HEK293 (cell line): Measurements from ENCODE around the gene ATP5MC2.
A peak's percentile ranks its signal among the peaks of the same experiment; 100 is the strongest.

Source experiments
- CTCF ChIA-PET: fragments of 350-600 bp; formaldehyde crosslinking; extraction: SDS; loops from one replicate; lab custom pipeline; 2021; ENCODE audit warnings: antibody characterized with exemption; lab: Yijun Ruan, JAX
- POLR2A ChIA-PET: fragments of 300-600 bp; formaldehyde crosslinking; extraction: SDS; loops from one replicate; lab custom pipeline; 2020; ENCODE audit warnings: antibody characterized with exemption, inconsistent platforms; lab: Yijun Ruan, JAX
- H3K27ac ChIP-seq: fragments of 200-500 bp; sonication (Bioruptor generic); 2 replicates; pipeline ENCODE4 v1.5.1; 2014; ENCODE audit warnings: low read depth, low read length, control low read depth, inconsistent platforms; ENCODE audit errors: extremely low read depth
- H3K36me3 ChIP-seq, 2 experiments: fragments of 200-500 bp in 1 of 2; sonication (Bioruptor generic) in 1 of 2; 1 replicate in 1 of 2; 2 replicates in 1 of 2; pipeline ENCODE4 v1.5.1; 2014 to 2017; ENCODE audit warnings: inconsistent platforms in 2 of 2, low read length in 2 of 2; ENCODE audit not compliant: control insufficient read depth in 2 of 2, insufficient read depth in 1 of 2
- H3K4me1 ChIP-seq: fragments of 200-500 bp; sonication (Bioruptor generic); 2 replicates; pipeline ENCODE4 v1.5.1; 2014; ENCODE audit warnings: mild to moderate bottlenecking, low read length, inconsistent platforms; ENCODE audit not compliant: control insufficient read depth, insufficient read depth
- H3K4me3 ChIP-seq: 2 replicates; pipeline ENCODE4 v1.5.1; 2011; ENCODE audit warnings: low read depth, mild to moderate bottlenecking, control low read depth, low read length, moderate library complexity
- H3K9me3 ChIP-seq: fragments of 200-500 bp; sonication (Bioruptor generic); 2 replicates; pipeline ENCODE4 v1.5.1; 2014; ENCODE audit warnings: low read depth, low read length, inconsistent platforms; ENCODE audit not compliant: control insufficient read depth, insufficient read depth
- BCL11A ChIP-seq: fragments of 450-650 bp; formaldehyde crosslinking; IDR thresholded peaks from 2 replicates; pipeline ENCODE4 v1.5.1; 2016; ENCODE audit warnings: low read depth, missing biosample characterization, missing genetic modification characterization
- BCL6B ChIP-seq: fragments of 450-650 bp; formaldehyde crosslinking; IDR thresholded peaks from 2 replicates; pipeline ENCODE4 v1.5.1; 2017; ENCODE audit warnings: missing biosample characterization, missing genetic modification characterization
- EGR2 ChIP-seq: fragments of 450-650 bp; formaldehyde crosslinking; IDR thresholded peaks from 2 replicates; pipeline ENCODE4 v1.5.1; 2016; ENCODE audit warnings: low read depth, missing biosample characterization, missing genetic modification characterization
- GLIS1 ChIP-seq: fragments of 450-650 bp; formaldehyde crosslinking; IDR thresholded peaks from 2 replicates; pipeline ENCODE4 v1.5.1; 2016; ENCODE audit warnings: missing biosample characterization, missing genetic modification characterization
- IKZF3 ChIP-seq: fragments of 450-650 bp; IDR thresholded peaks from 2 replicates; pipeline ENCODE4 v1.5.0; 2018; ENCODE audit warnings: missing biosample characterization, mild to moderate bottlenecking, missing genetic modification characterization, moderate library complexity
- KLF16 ChIP-seq: fragments of 450-650 bp; formaldehyde crosslinking; IDR thresholded peaks from 2 replicates; pipeline ENCODE4 v1.5.1; 2017; ENCODE audit warnings: missing biosample characterization, missing genetic modification characterization
- KLF7 ChIP-seq: fragments of 450-650 bp; formaldehyde crosslinking; IDR thresholded peaks from 2 replicates; pipeline ENCODE4 v1.5.1; 2016; ENCODE audit warnings: missing biosample characterization, missing genetic modification characterization, borderline replicate concordance
- TRIM28 ChIP-seq: IDR thresholded peaks from 2 replicates; pipeline ENCODE4 v1.6.1; 2011; ENCODE audit warnings: low read length, control low read depth, borderline replicate concordance
- YY1 ChIP-seq: fragments of 450-650 bp; formaldehyde crosslinking; IDR thresholded peaks from 2 replicates; pipeline ENCODE4 v1.5.1; 2018; ENCODE audit warnings: missing biosample characterization, missing genetic modification characterization
- ZFHX2 ChIP-seq: fragments of 450-650 bp; formaldehyde crosslinking; conservative IDR thresholded peaks from 2 replicates; pipeline ENCODE4 v1.5.1; 2016; ENCODE audit warnings: missing biosample characterization, missing genetic modification characterization
- ZFP69B ChIP-seq: fragments of 450-650 bp; formaldehyde crosslinking; IDR thresholded peaks from 2 replicates; pipeline ENCODE4 v1.5.1; 2016; ENCODE audit warnings: missing biosample characterization, missing genetic modification characterization
- ZNF202 ChIP-seq: fragments of 450-650 bp; formaldehyde crosslinking; IDR thresholded peaks from 2 replicates; pipeline ENCODE4 v1.5.1; 2016; ENCODE audit warnings: missing biosample characterization, missing genetic modification characterization, borderline replicate concordance
- ZNF214 ChIP-seq: fragments of 450-650 bp; formaldehyde crosslinking; IDR thresholded peaks from 2 replicates; pipeline ENCODE4 v1.5.1; 2017; ENCODE audit warnings: missing biosample characterization, mild to moderate bottlenecking, missing genetic modification characterization, borderline replicate concordance
- ZNF223 ChIP-seq: fragments of 450-650 bp; formaldehyde crosslinking; IDR thresholded peaks from 2 replicates; pipeline ENCODE4 v1.5.1; 2016; ENCODE audit warnings: missing biosample characterization, missing genetic modification characterization
- ZNF398 ChIP-seq: fragments of 450-650 bp; formaldehyde crosslinking; IDR thresholded peaks from 2 replicates; pipeline ENCODE4 v1.5.1; 2017; ENCODE audit warnings: missing biosample characterization, missing genetic modification characterization
- ZNF529 ChIP-seq: fragments of 450-650 bp; formaldehyde crosslinking; IDR thresholded peaks from 2 replicates; pipeline ENCODE4 v1.5.1; 2017; ENCODE audit warnings: missing genetic modification characterization, missing biosample characterization; ENCODE audit not compliant: insufficient replicate concordance
- ZNF561 ChIP-seq: fragments of 450-650 bp; IDR thresholded peaks from 2 replicates; pipeline ENCODE4 v1.5.1; 2018; ENCODE audit warnings: missing biosample characterization, missing genetic modification characterization, borderline replicate concordance
- ZNF621 ChIP-seq: fragments of 450-650 bp; formaldehyde crosslinking; IDR thresholded peaks from 2 replicates; pipeline ENCODE4 v1.5.1; 2017; ENCODE audit warnings: missing biosample characterization, missing genetic modification characterization
- ZNF660 ChIP-seq: fragments of 450-650 bp; IDR thresholded peaks from 2 replicates; pipeline ENCODE4 v1.5.1; 2018; ENCODE audit warnings: missing biosample characterization, mild to moderate bottlenecking, missing genetic modification characterization
- ZNF692 ChIP-seq: fragments of 450-650 bp; formaldehyde crosslinking; IDR thresholded peaks from 2 replicates; pipeline ENCODE4 v1.5.1; 2016; ENCODE audit warnings: missing biosample characterization, missing genetic modification characterization
- ZNF830 ChIP-seq: fragments of 450-650 bp; IDR thresholded peaks from 2 replicates; pipeline ENCODE4 v1.5.0; 2018; ENCODE audit warnings: missing biosample characterization, missing genetic modification characterization, low read depth, mild to moderate bottlenecking, moderate library complexity
- ZNF837 ChIP-seq: fragments of 450-650 bp; formaldehyde crosslinking; IDR thresholded peaks from 2 replicates; pipeline ENCODE4 v1.5.1; 2016; ENCODE audit warnings: missing biosample characterization, missing genetic modification characterization

Gene ATP5MC2

GRCh38 chr12:53710091-53710490, 34.2 kb upstream of the ATP5MC2 start:
- no peak for TF ChIP-seq ZNF529 (tag by site-specific recombination)
- TF ChIP-seq ZNF202 (tag by site-specific recombination) = no peak
- Histone ChIP-seq H3K9me3 (no peaks in the 10 kb centered on the region), H3K36me3 (peaks cover 0 to 30% of the 10 kb centered on the region in 2 experiments; a peak in 2 of 3 replicates), H3K4me3 (no peak overlapping the region), H3K27ac (no peak overlapping the region), H3K4me1 (peaks cover 14% of the 10 kb centered on the region)
- POLR2A ChIA-PET = no interaction called here
- CTCF ChIA-PET = interaction anchor here (1.5 to 29.1 kb wide), 4 partner anchors 8 to 47 kb away, joined by 3 to 915 read pairs (median 9); no protein-coding TSS in a partner anchor

DNA sequence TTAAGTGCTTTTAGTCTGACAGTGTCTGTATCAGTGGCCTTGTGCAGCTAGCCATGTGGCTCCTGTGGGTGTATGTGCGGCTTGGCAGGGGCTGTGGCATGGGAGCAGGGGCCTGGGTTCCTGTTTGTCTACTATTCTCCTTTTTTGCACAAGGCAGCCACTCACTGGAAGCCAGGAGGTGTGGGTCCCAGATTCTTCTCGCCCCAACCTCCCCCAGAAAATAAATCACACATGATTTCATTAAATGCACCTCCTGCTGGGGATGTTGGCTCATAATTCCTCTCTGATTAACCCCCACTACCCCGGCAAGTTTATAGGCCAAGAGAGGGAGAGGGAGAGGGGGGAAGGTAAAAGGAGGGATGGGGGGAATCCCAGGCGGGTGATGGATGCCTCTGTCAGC, 33.8 kb upstream of the ATP5MC2 start:
- POLR2A ChIA-PET = no interaction called here
- CTCF ChIA-PET = interaction anchor here (0.5 to 29.1 kb wide), 5 partner anchors 8 to 652 kb away, joined by 3 to 915 read pairs (median 8); no protein-coding TSS in a partner anchor
- TF ChIP-seq ZFHX2 (tag by site-specific recombination) (peak; percentile 16; the same call in 1 of the 2 replicates), BCL11A (tag by site-specific recombination) (no peak), ZNF398 (tag by site-specific recombination) (peak; percentile 89), ZFP69B (tag by site-specific recombination) (peak; percentile 49; the same call in 1 of the 2 replicates), GLIS1 (tag by site-specific recombination) (peak; percentile 55), KLF16 (tag by site-specific recombination) (no peak), ZNF692 (tag by site-specific recombination) (peak; percentile 54; the same call in 1 of the 2 replicates), ZNF660 (tag by site-specific recombination) (0 out of 2 replicates have a peak, but pooled peaks have one; percentile 21), ZNF561 (tag by site-specific recombination) (0 out of 2 replicates have a peak, but pooled peaks have one; percentile 29), TRIM28 (no peak), EGR2 (tag by site-specific recombination) (peak; percentile 14; the same call in 1 of the 2 replicates), IKZF3 (tag by site-specific recombination) (peak; percentile 45; the same call in 1 of the 2 replicates)

GRCh38 chr12:53706080-53706479, 30.2 kb upstream of the ATP5MC2 start:
- TF ChIP-seq ZNF621 (tag by site-specific recombination) (no peak), ZNF214 (tag by site-specific recombination) (no peak), ZNF837 (tag by site-specific recombination) (no peak), BCL6B (tag by site-specific recombination) (peak; percentile 92), KLF7 (tag by site-specific recombination) (no peak), ZNF830 (no peak), YY1 (tag by site-specific recombination) (no peak), ZNF223 (tag by site-specific recombination) (no peak)
- Histone ChIP-seq H3K4me1 (peaks cover 7% of the 10 kb centered on the region; the same call in 1 of the 2 replicates), H3K9me3 (no peaks in the 10 kb centered on the region), H3K4me3 (no peak overlapping the region), H3K27ac (no peak overlapping the region), H3K36me3 (no peaks in the 10 kb centered on the region)
- POLR2A ChIA-PET = no interaction called here
- CTCF ChIA-PET = interaction anchor here (0.6 to 29.1 kb wide), 3 partner anchors 9 to 51 kb away, joined by 5 to 915 read pairs (median 10); no protein-coding TSS in a partner anchor

More for the DNA sequence above, 33.8 kb upstream of the ATP5MC2 start:
- H3K27ac ChIP-seq = no peak overlapping the region; the same call in 1 of the 2 replicates
- H3K36me3 ChIP-seq = peaks cover 0 to 25% of the 10 kb centered on the region in 2 experiments; a peak in 2 of 3 replicates
- H3K9me3 ChIP-seq = no peaks in the 10 kb centered on the region
- no peak overlapping the region for H3K4me3 ChIP-seq
- H3K4me1 ChIP-seq = peaks cover 14% of the 10 kb centered on the region
